Effector CD4-positive, alpha-beta T cell (primary cell): ENCODE results near the gene SIK3.

ENCODE experiments used
- DNase-seq: peaks from one replicate; pipeline ENCODE4 v3.0.0-alpha.2; 2020

Gene SIK3

DNA sequence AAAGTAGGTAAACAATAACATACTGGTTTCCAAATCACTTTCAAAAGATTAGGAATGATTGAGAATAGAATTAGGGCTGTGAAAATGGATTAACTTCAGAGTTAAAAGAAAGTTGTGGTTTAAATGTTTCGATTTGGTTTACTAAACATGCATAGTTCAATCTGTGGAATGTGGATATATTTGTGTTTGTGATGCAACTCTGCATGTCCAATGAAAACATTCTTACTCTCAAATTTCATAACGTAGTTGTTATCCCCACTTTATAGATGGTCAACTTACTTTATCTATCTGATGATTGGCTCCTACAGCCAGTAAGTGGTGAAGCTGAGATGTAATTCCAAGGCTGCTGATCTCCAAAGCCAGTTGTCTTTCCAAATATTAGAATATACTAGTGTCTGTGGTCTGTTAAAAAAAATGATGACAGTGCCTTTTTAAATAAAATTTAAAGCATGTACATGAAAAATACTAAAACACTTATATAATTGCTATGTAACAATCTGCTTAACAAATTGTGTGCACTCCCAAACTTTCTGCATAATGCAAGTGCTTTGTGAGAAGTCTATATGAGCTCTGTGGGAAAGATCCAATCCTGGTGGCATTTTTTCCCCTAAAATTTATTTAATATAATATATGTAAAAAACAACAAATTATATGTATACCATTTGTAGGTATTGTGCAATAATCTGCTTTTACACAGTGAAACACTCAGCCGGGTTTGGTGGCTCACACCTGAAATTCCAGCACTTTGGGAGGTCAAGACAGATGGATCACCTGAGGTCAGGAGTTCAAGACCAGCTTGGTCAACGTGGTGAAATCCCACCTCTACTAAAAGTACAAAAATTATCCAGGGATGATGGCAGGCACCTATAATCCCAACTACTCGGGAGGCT lies 9.7 kb upstream of the SIK3 start:
- DNase-seq = no peak

DNA sequence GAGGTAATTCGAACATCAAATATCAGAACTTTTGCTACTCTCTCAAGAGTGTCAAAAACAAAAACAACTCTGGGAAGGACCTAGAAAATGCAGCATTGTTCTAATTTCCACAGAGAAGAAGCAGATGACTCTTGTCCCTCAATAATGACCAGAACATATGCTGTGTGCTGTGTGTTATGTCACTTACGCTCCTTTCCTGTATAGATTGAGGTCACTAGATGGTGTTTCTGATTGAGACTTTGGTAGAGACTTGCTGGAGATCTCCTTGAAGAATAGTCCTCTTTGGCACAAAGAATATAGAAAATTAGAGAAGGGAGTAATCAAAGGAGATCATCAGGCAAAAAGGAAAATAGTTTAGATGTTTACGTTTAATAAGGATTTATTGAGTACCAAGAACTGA lies 2.3 kb upstream of the SIK3 start:
- no peak for DNase-seq

DNA sequence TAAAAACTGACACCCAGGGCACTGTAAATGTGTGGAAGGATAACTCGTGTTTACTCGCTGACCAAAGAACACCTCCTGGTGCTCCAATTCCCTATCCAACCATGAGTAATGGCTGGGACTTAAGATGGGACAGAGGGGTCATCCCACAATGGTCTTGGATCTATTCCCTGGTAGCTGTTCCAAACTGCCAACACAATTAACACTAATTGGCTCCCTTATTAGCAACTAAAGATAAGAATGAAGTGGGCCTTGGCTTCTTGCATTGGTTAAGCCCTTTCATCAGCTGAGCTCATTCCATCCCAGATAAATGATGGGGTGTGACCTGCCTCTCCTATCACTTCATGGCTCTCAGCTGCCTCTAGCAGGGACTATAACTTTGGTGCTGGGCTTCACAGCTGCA lies 1.5 kb upstream of the SIK3 start:
- no peak for DNase-seq

DNA sequence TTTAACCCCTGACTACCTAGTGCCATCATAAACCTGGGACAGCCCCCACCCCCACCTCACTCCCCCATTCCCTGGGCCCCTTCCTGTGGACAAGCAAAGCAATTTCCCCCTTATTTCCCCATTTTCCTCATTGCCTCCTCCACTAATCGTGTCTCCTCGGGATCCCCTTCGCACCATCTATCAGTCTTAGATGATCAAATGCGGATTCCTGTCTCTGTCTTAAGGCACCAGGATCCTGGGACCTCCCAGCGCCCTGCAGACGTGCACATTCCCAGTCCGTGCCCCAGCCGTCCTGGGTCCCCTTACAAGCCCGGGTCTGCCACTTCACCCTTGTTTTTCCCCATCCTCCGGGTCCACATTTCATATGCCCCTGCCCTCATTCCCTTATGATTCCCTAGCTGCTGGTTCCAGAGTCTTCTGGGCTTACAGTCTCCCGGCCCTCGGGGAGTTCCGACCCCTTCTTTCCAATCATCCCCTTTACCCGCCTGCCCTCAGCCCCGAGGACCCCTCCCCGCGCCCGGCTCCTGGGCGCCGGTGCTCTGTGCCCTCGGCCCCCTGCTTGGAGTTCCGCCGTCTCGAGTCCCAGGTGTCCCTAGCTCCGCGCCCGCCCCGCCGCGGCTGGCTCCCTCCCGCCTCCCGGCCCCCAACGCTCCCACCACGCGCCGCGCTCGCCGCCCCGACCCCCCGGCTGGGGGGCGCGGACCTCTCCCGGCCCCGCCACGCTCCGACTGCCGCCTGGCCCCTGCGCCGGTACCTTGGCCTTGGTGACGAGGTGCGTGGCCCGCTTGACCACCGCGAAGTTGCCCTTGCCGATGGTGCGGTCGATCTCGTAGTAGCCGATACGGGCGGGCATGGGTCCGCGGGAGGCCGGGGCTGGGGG lies 599 bp downstream of the SIK3 start:
- DNase-seq = peak; percentile 12

DNA sequence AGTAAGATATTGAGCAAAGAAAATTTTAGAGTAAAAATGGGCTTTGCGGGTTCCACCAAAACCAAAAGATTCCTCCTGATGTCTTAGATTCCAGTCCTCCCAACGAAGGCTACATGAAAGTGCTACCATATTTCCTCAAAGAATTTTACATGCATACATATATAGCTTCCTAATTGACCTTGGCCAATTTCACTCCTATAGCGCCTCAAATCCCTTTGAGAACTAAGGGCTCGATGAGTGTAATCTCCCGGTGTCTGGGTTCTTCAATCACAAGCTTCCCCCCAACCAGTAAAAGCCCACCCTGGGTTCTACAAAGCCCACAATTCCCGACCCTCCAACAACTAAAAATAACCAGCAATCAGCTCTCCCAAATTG lies 1.2 kb downstream of the SIK3 start:
- DNase-seq = no peak

DNA sequence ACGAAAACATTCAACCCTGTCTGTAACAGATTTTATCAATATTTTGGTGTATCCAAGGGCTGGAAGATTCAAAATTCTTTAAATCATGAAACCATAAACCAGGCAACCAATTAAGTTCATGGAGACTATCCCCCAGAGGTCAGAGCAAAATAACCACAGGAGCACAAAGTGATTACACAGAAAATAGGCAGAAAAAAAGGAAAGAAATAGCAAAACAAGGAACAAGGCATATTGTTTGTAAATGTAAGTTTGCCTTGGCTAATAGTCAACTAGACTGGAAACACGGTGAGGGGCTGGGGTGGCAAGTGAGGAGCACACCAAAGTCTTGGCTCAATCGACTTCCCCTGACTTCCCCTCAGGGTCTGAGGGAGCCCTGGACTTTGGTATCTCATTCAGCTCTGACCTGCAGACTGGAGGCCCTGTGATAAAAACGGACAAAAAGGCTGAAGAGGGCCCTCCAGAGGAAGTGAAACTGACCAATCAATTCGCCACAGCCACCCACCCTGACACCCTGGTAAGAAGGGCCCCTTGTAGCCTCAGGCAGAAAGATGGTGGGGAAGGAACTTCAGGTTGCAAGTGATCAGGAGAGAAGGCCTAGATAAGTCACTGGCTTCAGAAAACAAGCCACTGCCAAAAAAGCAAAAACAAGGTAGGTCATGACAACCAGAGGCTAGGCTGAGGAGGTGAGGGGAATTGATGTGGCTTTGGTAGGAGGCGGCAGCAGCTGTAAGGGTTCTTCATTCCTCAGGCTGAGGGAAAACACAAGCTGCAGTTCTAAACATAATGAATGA lies 1.8 kb downstream of the SIK3 start:
- DNase-seq = peak; percentile 43

DNA sequence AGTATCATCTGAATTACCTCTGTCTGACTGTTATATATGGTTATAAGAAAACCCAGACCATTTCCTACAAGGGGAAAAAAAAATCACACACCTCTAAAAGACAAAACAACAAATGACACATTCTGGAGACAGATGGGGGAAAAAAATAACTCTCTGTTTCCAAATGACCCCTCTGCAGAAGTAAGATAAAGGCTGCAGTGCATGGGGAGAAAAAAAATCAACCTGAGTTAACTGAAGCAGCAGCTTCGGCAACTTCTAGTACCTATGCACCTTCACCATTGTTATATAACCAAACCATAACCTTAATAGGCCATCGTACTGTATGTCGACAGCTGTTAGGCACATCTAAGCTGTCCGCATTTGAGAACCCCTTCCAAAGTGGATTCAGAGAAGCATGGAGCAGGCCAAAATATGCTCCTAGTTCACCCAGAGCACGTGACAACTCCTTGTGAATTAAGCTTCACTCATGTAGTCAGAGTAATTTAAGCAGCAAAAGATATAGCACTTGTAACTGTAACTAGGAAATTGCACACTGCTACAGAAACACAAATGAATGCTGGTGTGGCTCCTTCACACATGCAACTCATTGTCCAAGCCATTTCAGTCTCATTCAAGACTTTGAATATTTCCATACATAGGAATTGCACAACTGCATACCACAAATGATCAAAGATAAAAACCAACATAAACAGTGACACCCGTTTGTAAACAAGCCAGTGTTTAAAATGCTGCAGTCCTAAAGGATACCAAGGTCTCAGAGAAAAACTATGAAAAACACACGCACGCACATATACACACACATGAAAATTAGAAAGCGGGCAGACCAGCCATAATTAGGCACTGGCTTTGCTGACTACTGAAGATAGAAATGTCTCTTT lies 2.7 kb downstream of the SIK3 start:
- no peak for DNase-seq

DNA sequence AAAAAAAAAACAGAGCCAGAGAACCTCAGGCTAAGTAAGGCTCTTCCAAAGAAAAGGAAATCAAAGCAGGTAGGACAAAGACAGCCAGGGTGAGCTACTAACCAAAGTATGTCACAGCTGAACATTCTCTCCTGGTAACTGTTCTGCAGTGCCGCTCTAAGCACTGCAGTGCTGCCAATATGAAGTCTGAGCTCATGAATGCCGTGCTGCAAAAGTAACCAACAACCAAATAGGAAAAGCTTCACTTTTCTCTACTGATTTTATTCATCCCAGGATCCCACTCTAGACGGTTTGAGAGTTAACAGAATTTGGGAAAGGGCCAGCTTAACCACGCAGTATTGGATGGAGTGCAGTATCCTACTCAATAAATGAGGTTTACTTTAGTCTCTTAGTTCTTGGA lies 3.5 kb downstream of the SIK3 start:
- no peak for DNase-seq

DNA sequence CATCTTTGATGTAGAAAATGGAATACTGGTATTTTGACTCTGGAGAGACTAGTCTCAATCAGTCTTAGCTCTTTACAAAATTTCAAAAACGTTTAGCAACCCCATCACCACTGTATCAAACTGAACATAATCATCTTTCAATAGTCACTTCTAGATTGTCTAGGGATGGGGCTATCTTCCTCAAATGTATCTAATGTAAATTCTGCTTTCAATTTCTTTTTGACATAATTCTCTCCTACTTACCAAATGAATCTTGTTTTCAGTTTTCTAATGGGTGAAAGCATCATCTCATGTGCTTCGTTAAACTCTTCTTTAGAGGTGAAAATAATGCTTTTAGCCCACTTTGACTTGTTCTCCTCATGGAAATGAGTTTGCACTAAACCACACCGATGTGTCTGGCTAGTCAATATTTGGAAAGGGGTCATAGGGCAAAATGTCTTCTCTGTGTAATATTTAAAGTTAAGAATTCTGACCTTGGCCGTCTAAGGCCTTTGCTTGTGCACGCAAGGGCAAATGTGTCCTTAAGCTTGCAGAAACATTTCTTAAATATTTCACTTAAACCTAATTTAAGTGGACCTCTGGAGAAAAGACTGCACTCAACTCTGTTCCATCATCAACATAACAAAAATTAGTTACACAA lies 5.2 kb downstream of the SIK3 start:
- no peak for DNase-seq

DNA sequence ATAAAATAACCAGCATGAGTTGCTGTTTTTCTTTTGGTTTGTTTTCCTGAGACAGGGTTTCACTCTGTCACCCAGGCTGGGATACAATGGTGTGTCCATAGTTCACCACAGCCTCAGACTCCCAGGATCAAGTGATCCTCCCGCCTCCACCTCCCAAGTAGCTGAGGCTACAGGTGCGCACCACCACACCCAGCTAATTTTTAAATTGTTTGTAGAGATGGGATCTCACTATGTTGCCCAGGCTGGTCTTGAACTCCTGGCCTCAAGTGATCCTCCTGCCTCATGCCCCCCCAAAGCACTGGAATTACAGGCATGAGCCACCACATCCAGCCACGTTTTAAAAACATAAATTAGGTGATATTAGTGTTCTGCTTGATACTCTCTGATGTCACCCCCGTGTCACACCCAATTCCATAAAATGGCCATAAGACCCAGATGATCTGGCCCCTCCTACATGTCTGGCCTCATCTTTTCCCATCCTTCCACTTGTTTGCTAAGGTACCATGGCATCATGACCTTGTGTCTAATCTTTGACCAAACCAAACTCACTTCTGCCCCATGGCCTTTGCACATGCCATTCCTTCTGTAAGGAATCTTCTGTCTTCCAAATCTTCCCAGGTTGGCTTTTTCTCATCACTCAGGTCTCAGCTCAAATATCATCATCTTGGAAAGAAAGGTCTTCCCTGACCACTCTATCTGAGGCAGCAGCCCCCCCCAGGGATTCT lies 6.3 kb downstream of the SIK3 start:
- no peak for DNase-seq

DNA sequence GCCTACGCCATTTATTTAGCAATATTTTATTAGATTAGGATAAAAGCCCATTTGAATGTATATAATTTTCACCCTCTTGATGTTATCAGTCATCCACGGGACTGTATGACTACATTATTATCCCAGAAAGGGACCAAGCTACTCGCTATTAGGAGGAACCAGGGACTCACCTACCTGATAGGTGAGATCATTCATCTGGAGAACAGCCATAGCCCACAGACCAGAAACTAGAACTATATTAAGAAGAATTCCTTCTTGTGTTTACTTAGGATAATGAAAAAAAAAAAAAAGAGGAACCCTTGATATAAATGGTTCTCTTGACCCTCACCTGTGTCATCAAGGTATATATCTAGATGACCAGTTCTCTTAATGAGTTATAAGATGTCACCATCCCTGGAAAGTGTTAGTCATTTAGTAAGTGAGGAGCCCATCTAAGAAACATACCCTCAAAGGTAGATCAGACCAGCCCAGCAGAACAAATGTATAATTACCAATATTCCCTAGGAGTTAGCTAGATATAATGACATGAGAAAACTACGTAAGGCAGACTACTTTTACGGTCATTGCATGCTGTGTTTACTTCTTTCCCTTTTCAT lies 8.0 kb downstream of the SIK3 start:
- no peak for DNase-seq

DNA sequence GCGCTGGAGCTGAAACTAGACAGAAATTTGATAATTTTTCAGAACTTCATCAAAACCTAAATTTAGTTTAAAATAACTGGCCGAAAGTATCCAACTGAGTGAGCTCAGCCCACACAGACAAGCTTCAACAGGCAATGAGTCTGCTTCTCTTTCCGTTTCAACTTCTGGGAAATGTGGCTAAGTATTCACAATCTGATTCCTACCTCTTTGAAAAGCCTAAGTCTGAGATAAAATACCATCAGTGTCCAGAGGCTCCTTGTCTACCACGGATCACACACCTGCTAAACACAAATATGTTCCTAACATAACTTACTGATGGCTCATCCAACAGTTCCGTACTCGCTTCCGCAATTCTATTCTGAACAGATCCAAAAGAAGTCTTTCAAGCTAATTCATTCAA lies 8.5 kb downstream of the SIK3 start:
- no peak for DNase-seq

DNA sequence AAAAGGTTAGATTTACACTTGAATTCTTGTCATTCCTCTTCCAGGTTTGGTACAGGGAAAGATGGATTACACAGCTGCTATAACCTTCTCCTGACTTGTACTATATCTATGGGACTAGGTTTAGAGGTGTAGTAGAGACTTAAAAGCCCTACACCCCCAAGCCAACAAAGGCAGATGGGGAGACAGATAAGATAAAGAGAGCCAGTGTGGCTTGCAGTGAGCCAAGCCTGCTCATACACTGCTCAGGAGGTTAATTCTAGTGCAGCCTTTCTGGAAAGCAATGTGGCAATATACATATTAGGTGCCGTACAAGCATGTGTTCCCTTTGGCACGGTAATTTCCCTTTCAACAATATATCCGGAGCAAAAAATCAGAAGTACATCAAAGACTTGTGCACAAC lies 10.8 kb downstream of the SIK3 start:
- DNase-seq = no peak

DNA sequence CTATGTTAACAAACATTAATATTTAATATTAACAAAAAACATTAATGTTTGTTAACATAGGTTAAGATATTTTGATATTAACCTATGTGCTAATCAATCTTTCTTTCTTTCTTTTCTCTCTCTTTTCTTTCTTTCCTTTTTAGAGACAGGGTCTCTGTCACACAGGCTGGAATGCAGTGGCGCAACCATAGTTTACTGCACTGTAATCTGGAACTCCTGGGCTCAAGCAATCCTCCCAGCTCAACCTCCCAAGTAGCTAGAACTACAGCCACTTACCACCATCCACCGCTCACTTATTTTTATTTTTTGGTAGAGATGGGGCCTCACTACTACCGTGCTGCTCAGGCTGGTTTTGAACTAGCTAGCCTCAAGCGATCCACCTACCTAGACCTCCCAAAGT lies 13.2 kb downstream of the SIK3 start:
- DNase-seq = no peak

DNA sequence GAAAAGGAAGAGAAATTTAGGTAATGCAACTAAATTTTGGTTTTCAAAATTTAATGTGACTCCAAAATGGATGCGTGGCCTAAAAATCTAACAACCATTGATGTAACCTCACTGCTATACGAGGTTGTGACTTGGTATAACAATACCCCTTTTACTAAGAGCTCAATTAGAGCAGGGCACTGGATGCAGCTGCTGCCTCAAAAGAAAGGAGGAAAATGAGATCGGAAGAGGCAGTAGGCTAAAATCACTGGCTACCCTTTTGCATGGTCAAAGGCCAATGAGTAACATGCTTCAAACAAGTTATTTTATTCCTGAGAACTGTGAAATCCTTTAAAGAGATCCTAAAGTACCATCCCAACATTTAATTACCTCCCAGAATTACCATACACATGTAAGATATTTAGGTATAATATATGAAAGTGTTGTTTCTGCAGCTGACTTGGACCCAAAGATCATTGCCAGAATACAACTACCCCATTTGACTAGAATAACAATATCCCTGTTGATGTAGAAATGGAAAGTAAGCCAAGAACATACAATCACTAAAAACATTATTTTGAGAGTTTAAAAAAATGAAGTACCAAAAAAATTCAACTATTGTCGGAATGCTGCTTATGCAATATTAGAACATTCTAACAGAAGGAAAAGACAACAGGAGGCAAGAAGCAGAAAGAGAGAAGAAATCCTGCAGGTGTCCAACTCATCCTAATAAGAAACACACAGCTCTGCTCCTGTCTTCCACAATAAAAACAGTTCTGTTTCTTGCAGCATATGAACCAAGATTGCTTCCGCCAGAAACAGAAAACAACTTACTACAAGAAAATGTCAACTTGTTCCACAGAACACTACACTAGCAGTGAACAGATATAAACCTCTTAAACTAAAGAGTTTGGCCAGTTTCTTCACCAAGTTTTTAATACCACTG lies 15.0 kb downstream of the SIK3 start:
- no peak for DNase-seq

DNA sequence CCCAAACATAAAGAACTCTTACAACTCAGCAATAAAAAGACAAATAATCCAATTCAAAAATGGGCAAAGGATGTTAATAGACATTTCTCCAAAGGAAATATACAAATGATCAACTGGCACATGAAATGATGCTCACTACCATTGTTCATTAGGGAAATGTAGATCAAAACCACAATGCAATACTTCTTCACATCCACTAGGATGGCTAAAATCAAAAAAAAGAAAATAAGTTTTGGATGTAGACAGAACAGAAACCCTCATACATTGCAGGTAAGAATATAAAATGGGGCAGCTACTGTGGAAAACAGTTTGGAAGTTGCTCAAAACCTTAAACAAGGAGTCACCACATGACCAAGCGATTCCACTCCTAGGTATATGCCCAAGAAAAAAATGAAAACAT lies 16.3 kb downstream of the SIK3 start:
- DNase-seq = no peak

DNA sequence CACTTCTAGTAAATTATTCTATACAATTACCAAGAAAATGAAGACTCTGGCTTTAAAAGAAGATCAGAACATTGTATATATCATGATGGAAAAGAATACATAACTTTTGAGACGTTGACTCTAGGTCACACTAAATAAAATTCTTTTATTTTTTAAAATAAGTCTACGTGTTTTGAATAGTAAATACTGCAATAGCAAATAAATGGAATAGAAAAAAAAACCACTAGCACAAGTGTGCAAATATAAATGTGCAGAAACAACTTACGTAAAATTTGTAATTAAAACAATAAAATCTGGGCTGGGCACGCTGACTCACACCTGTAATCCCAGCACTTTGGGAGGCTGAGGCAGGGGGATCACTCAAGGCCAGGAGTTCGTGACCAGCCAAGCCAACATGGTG lies 17.9 kb downstream of the SIK3 start:
- DNase-seq = no peak

DNA sequence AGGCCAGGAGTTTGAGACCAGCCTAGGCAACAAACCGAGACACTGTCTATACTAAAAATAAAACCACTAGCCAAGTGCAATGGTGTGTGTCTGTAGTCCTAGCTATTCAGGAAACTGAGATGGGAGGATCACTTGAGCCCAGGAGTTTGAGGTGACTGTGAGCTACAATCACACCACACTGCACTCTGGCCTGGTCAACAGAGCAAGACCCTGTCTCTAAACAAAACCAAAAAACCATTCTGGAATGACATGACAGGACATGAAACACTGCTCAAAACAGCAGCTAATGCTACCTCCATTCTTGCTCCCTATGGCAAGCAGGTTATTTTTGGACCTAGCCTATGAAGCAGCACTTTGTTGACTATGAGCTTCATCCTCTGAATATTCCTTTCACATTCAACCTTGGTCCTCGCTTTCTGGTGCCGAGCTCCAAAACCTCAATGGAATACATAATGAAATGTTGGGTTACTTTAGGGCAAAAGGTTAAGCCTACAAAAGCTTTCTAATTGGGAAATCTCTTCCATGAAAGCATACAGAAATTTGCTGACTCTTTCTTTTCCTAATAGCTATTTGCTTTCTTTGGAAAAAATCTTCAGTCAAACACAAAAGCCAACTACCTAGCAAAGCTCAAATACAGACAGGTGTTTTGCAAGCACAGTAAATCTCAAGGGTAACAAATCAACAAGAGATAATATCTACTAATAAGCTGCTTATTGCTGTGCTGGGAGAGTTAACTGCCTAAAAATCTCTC lies 21.1 kb downstream of the SIK3 start:
- no peak for DNase-seq

DNA sequence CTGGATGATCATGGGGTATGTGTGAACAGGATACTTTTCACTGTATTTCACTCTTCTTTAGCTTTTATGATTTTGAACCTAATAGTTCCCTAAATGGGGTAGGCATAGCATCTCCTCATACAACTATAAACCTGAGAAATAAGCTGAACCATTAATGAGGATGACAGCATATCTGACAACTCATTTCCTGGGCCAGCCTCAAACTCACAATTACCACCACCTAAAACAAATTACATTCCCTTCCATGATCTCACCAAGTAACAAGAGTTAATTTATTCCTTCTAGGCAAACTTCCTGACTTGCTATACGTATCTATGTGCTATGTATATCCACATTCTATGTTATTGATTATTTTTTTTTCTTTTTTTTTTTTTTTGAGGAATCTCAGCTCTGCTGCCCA lies 23.0 kb downstream of the SIK3 start:
- no peak for DNase-seq
